Fibroblast of skin of abdomen (primary cell): ENCODE data around the gene HDAC11.

ENCODE experiments used
- DNase-seq: peaks from one replicate; pipeline ENCODE4 v3.0.0-alpha.2; 2013

HDAC11 gene

GRCh38 chr3:13544951-13545651 is 65.0 kb downstream of the HDAC11 start:
- DNase-seq = no peak

GRCh38 chr3:13545952-13546454 is 65.9 kb downstream of the HDAC11 start:
- no peak for DNase-seq

- DNase-seq = peak; percentile 65
Observed at GRCh38 chr3:13546667-13547171, 66.6 kb downstream of the HDAC11 start.

GRCh38 chr3:13547591-13548371 is 67.7 kb downstream of the HDAC11 start:
- no peak for DNase-seq

GRCh38 chr3:13548696-13549622 is 68.9 kb downstream of the HDAC11 start, which contains the start of gene FBLN2:
FBLN2 (plus strand) TSS chr3:13549125; CDS start chr3:13570356, 21,231 bp downstream.
- DNase-seq = peak; percentile 66

DNA sequence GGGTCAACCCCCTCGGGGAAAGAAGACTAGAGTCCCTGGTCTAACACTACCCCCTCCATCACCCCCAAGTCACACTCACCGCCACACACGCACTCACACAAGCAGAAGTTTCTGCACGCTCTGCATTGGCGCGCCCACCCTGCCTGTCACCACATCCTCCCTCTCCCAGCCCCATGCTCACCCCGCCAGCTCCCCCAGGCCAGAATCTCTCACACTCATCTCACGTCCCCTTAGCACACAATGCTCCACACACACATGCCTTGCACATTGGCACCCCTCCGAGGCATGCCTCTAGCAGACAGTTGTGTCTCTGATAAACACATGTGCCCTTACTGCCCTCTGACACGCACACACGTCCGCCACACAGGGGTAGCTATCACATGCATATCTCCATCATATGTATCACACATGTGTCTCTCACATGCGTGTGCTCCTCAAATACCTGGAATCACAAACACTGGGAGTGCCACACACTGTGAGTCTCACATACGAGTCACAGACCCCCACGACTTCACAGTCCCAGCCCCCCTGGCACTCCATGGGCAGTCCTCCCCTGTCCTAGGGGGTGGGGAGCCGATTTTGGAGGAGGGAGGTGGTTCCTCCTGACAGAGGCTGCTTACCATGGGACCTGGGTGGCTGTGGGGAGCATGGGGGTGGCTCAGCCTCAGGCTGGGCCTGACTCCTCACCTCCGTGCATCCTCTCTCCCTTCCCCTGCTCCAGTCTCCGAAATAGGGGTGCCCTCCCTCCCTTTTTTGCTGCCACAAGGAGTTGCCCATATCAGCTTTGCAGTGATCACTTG is 69.7 kb downstream of the HDAC11 start:
- DNase-seq = no peak

- DNase-seq = no peak
Observed at GRCh38 chr3:13550423-13550690, 70.3 kb downstream of the HDAC11 start.

DNA sequence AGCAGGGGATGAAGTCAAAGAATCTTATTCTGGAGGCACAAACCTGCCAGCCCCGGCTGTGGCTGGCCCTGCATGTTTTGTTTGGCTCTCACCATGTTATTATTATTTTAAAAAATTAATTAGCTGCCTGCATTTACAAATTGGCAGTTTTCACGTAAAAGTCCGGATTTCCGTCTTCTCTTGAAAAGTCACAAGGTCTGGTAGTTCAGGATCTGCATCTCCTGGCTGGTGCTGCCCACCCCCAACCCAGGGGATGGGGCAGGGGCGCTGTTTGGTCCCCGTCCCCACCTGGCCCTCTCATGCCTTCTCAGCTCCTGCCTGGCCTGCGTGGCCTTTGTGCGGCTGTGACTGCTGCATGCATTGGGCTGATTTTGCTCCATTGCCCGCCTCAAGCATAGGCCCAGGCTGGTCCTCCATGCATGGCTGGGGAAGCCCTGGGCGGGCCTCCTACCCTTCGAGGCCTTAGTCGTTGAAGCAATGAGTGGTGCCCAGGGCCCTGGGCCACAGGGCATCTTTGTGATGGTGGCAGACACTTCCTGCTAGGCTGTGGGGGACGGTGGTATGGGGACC is 70.8 kb downstream of the HDAC11 start:
- DNase-seq = no peak

GRCh38 chr3:13552857-13553652 is 72.9 kb downstream of the HDAC11 start:
- DNase-seq = no peak

- DNase-seq = no peak
Observed at GRCh38 chr3:13553686-13554085, 73.6 kb downstream of the HDAC11 start.

DNA sequence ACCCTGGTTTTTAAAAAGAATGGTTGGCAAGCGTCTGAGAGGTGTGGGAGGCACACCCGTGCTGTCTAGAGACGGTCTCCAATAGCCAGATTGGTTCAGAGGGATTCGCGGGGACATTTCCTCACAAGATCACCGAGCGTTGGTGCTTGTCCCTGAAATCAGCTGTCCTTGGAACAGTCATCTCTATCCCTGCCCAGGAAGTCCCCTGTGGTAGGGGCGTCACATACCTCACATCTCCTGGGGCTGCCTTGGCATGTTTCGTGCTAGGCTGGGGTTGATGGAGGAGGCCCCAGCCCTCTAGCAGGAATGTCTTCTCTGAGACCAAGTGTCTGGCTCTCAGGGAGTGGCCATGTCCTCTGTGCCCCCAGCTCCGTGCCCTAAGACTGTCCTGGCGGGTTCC is 75.6 kb downstream of the HDAC11 start:
- no peak for DNase-seq
